HepG2 (cell line): ENCODE results near the gene ANKZF1. TPM values are rescaled to one million over a fixed set of nuclear protein-coding genes. Genes with fewer than 3 reads are reported as not detected.

Experiments
- ADNP ChIP-seq: sonication (generic); formaldehyde crosslinking; IDR thresholded peaks from 2 replicates; pipeline ENCODE4 v1.4.0; 2020; ENCODE audit warnings: missing genetic modification reagents
- CBX2 ChIP-seq, 2 experiments: fragments of 200-600 bp in 1 of 2; sonication (generic); formaldehyde crosslinking in 1 of 2; IDR thresholded peaks; 2 replicates each; pipeline versions ENCODE4 v1.7.0 to v1.8.1; 2018 to 2022; ENCODE audit warnings: low read depth in 2 of 2, low read length in 1 of 2, mild to moderate bottlenecking in 1 of 2, missing genetic modification reagents in 1 of 2
- CEBPZ ChIP-seq: IDR thresholded peaks from 2 replicates; pipeline ENCODE4 v1.6.1; 2012; ENCODE audit warnings: low read length, improper control_type of control experiment
- POLR2AphosphoS2 ChIP-seq: IDR thresholded peaks from 2 replicates; pipeline ENCODE4 v1.6.1; 2011; ENCODE audit warnings: low read depth, low read length, improper control_type of control experiment
- TSC22D2 ChIP-seq: sonication (generic); formaldehyde crosslinking; IDR thresholded peaks from 2 replicates; pipeline ENCODE4 v1.5.1; 2020; ENCODE audit warnings: missing genetic modification reagents, mild to moderate bottlenecking, borderline replicate concordance
- ZNF441 ChIP-seq: sonication (generic); formaldehyde crosslinking; IDR thresholded peaks from 2 replicates; pipeline ENCODE4 v1.7.0; 2021; ENCODE audit warnings: missing genetic modification reagents, borderline replicate concordance
- ZNF460 ChIP-seq: sonication (generic); formaldehyde crosslinking; IDR thresholded peaks from 2 replicates; pipeline ENCODE4 v1.5.1; 2020; ENCODE audit warnings: missing genetic modification reagents, mild to moderate bottlenecking, borderline replicate concordance
- ZNF556 ChIP-seq: sonication (generic); formaldehyde crosslinking; IDR thresholded peaks from 2 replicates; pipeline ENCODE4 v1.4.0; 2020; ENCODE audit warnings: mild to moderate bottlenecking, missing genetic modification reagents, borderline replicate concordance
- polyA plus RNA-seq, 8 experiments: library from polyadenylated mRNA; depleted of rRNA in 3 of 8; stranded (reverse) in 7 of 8; unstranded in 1 of 8; fragments of >200 nt; fragmentation: Illumina TruSeq in 4 of 8; extraction: Trizol in 4 of 8; gene quantifications; 2 replicates each; pipeline versions ENCODE4 v1.2.1 to v1.2.3, GENCODE V29; 2011 to 2016; ENCODE audit warnings: low read depth in 4 of 8, missing spikeins in 1 of 8, mixed read lengths in 1 of 8; ENCODE audit not compliant: insufficient read depth in 1 of 8
- total RNA-seq, 5 experiments: library from RNA; depleted of rRNA; stranded (reverse); fragments of >200 nt; fragmentation: Illumina TruSeq; extraction: Trizol; gene quantifications; 2 replicates each; pipeline ENCODE4 v1.2.3, GENCODE V29; 2016; ENCODE audit warnings: low read depth in 1 of 5
- TF ChIP-seq, protein P1 (sequence below): sonication (generic); formaldehyde crosslinking; IDR thresholded peaks from 2 replicates; pipeline ENCODE4 v1.5.1; 2020; ENCODE audit warnings: missing genetic modification reagents, mild to moderate bottlenecking, borderline replicate concordance
- TF ChIP-seq, protein P2 (sequence below), 2 experiments: sonication (generic) in 1 of 2; formaldehyde crosslinking in 1 of 2; IDR thresholded peaks; 2 replicates each; pipeline versions ENCODE4 v1.4.0 to v1.6.1; 2016 to 2020; ENCODE audit warnings: borderline replicate concordance in 1 of 2, low read depth in 1 of 2, mild to moderate bottlenecking in 1 of 2, missing genetic modification reagents in 1 of 2
- TF ChIP-seq, protein P3 (sequence below): sonication (generic); formaldehyde crosslinking; IDR thresholded peaks from 2 replicates; pipeline ENCODE4 v1.5.1; 2020; ENCODE audit warnings: missing genetic modification reagents, mild to moderate bottlenecking, borderline replicate concordance
- TF ChIP-seq, protein P4 (sequence below): sonication (generic); formaldehyde crosslinking; IDR thresholded peaks from 2 replicates; pipeline ENCODE4 v1.4.0; 2020; ENCODE audit warnings: mild to moderate bottlenecking, low read depth, missing genetic modification reagents

Gene ANKZF1
- total and polyA plus RNA-seq, 2 of the 13 experiments (the other 11 are each of a cell fraction or from before 2014, with no cell fraction given) = 25.3 to 128 TPM

- TF ChIP-seq, protein P1, sequence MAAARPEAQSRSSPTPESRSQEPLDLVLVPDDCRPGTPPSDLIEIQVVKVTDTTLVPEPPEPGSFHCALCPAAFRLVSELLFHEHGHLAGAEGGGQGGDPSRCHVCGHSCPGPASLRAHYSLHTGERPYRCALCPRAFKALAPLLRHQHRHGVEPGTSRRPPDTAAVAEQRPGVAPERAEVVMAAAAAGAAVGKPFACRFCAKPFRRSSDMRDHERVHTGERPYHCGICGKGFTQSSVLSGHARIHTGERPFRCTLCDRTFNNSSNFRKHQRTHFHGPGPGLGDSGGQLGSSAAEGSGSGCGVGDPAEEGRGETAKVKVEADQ (CRISPR knock-in tag) = peak; percentile 96; the same call in 1 of the 2 replicates
- no peak for TF ChIP-seq TSC22D2 (CRISPR knock-in tag)
- TF ChIP-seq ZNF460 = no peak
- TF ChIP-seq CBX2 (IDR thresholded peaks at IDR 0.05; ENCODE audit: low read depth, low read length) = no peak
- TF ChIP-seq CBX2 (CRISPR knock-in tag; IDR thresholded peaks at IDR 0.05; ENCODE audit: low read depth) = no peak
- TF ChIP-seq, protein P2, sequence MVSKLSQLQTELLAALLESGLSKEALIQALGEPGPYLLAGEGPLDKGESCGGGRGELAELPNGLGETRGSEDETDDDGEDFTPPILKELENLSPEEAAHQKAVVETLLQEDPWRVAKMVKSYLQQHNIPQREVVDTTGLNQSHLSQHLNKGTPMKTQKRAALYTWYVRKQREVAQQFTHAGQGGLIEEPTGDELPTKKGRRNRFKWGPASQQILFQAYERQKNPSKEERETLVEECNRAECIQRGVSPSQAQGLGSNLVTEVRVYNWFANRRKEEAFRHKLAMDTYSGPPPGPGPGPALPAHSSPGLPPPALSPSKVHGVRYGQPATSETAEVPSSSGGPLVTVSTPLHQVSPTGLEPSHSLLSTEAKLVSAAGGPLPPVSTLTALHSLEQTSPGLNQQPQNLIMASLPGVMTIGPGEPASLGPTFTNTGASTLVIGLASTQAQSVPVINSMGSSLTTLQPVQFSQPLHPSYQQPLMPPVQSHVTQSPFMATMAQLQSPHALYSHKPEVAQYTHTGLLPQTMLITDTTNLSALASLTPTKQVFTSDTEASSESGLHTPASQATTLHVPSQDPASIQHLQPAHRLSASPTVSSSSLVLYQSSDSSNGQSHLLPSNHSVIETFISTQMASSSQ (IDR thresholded peaks at IDR 0.05; ENCODE audit: low read depth) = no peak
- TF ChIP-seq, protein P2 (CRISPR knock-in tag; IDR thresholded peaks at IDR 0.05; ENCODE audit: borderline replicate concordance) = peak; percentile 18; the same call in 1 of the 2 replicates
- TF ChIP-seq CEBPZ = peak; percentile 73; the same call in 1 of the 2 replicates
- peak; percentile 17; the same call in 1 of the 2 replicates for TF ChIP-seq ZNF556 (CRISPR knock-in tag)
- TF ChIP-seq POLR2AphosphoS2 = no peak
- TF ChIP-seq ZNF441 (CRISPR knock-in tag) = peak; percentile 88
- TF ChIP-seq, protein P3, sequence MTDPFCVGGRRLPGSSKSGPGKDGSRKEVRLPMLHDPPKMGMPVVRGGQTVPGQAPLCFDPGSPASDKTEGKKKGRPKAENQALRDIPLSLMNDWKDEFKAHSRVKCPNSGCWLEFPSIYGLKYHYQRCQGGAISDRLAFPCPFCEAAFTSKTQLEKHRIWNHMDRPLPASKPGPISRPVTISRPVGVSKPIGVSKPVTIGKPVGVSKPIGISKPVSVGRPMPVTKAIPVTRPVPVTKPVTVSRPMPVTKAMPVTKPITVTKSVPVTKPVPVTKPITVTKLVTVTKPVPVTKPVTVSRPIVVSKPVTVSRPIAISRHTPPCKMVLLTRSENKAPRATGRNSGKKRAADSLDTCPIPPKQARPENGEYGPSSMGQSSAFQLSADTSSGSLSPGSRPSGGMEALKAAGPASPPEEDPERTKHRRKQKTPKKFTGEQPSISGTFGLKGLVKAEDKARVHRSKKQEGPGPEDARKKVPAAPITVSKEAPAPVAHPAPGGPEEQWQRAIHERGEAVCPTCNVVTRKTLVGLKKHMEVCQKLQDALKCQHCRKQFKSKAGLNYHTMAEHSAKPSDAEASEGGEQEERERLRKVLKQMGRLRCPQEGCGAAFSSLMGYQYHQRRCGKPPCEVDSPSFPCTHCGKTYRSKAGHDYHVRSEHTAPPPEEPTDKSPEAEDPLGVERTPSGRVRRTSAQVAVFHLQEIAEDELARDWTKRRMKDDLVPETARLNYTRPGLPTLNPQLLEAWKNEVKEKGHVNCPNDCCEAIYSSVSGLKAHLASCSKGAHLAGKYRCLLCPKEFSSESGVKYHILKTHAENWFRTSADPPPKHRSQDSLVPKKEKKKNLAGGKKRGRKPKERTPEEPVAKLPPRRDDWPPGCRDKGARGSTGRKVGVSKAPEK (CRISPR knock-in tag) = no peak; the same call in 1 of the 2 replicates
- TF ChIP-seq, protein P4, sequence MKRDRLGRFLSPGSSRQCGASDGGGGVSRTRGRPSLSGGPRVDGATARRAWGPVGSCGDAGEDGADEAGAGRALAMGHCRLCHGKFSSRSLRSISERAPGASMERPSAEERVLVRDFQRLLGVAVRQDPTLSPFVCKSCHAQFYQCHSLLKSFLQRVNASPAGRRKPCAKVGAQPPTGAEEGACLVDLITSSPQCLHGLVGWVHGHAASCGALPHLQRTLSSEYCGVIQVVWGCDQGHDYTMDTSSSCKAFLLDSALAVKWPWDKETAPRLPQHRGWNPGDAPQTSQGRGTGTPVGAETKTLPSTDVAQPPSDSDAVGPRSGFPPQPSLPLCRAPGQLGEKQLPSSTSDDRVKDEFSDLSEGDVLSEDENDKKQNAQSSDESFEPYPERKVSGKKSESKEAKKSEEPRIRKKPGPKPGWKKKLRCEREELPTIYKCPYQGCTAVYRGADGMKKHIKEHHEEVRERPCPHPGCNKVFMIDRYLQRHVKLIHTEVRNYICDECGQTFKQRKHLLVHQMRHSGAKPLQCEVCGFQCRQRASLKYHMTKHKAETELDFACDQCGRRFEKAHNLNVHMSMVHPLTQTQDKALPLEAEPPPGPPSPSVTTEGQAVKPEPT = peak; percentile 49; the same call in 1 of the 2 replicates
- TF ChIP-seq ADNP (CRISPR knock-in tag) = no peak
Observed at GRCh38 chr2:219229305-219230058, at the start of gene ANKZF1, which contains the start of gene ATG9A (continued).
